HCEC 1CT (cell line): Measurements from ENCODE around the gene CAMK1D.
A peak's percentile ranks its signal among the peaks of the same experiment; 100 is the strongest.
"Not testable (repeated sequence)": the region's sequence is repeated elsewhere in the genome, so short reads cannot be mapped to it uniquely, and the experiment has no call there.

Experiments
- DNase-seq: peaks from one replicate; pipeline ENCODE4 v3.0.0-alpha.2; 2017

Gene CAMK1D

GRCh38 chr10:12431151-12432101 is 82.1 kb downstream of the CAMK1D start:
- DNase-seq: no peak

GRCh38 chr10:12432402-12433189 is 83.2 kb downstream of the CAMK1D start:
- no peak for DNase-seq

GRCh38 chr10:12434277-12434676 is 84.9 kb downstream of the CAMK1D start:
- DNase-seq: no peak

GRCh38 chr10:12434677-12435076 is 85.3 kb downstream of the CAMK1D start:
- DNase-seq: not testable (repeated sequence)

GRCh38 chr10:12435348-12435747 is 86.0 kb downstream of the CAMK1D start:
- no peak for DNase-seq

GRCh38 chr10:12438919-12439692 is 89.8 kb downstream of the CAMK1D start:
- no peak for DNase-seq

GRCh38 chr10:12439767-12440166 is 90.4 kb downstream of the CAMK1D start:
- not testable (repeated sequence) for DNase-seq

GRCh38 chr10:12443026-12443425 is 93.7 kb downstream of the CAMK1D start:
- DNase-seq: no peak

GRCh38 chr10:12444981-12445700 is 95.8 kb downstream of the CAMK1D start:
- no peak for DNase-seq

GRCh38 chr10:12445701-12446334 is 96.5 kb downstream of the CAMK1D start:
- no peak for DNase-seq

- DNase-seq: no peak
These were observed 99.0 kb downstream of the CAMK1D start for GRCh38 chr10:12448340-12448728.

- peak; percentile 80 for DNase-seq
These were observed 99.5 kb downstream of the CAMK1D start for GRCh38 chr10:12448729-12449391.

GRCh38 chr10:12455318-12455717 is 106.0 kb downstream of the CAMK1D start:
- no peak for DNase-seq

GRCh38 chr10:12455766-12456165 is 106.4 kb downstream of the CAMK1D start:
- no peak for DNase-seq

- DNase-seq: no peak
These were observed 110.0 kb downstream of the CAMK1D start for GRCh38 chr10:12459340-12459739.

- DNase-seq: no peak
These were observed 110.4 kb downstream of the CAMK1D start for GRCh38 chr10:12459762-12460161.

GRCh38 chr10:12463459-12463838 is 114.1 kb downstream of the CAMK1D start:
- DNase-seq: no peak

GRCh38 chr10:12465385-12466136 is 116.2 kb downstream of the CAMK1D start:
- DNase-seq: no peak

GRCh38 chr10:12466704-12467305 is 117.5 kb downstream of the CAMK1D start:
- DNase-seq: no peak

- DNase-seq: no peak
These were observed 120.0 kb downstream of the CAMK1D start for GRCh38 chr10:12469345-12469744.
